HUES6 (cell line): ENCODE results near the gene LINGO4.

Experiments used
- H3K27ac ChIP-seq: 2 replicates; pipeline ENCODE4 v1.7.0; 2013; ENCODE audit warnings: low read depth, mild to moderate bottlenecking, low read length, inconsistent platforms
- H3K27me3 ChIP-seq: 2 replicates; pipeline ENCODE4 v1.6.1; 2013; ENCODE audit warnings: low read length; ENCODE audit not compliant: control insufficient read depth, insufficient read depth
- H3K36me3 ChIP-seq: 2 replicates; pipeline ENCODE4 v1.6.1; 2013; ENCODE audit warnings: low read length; ENCODE audit not compliant: control insufficient read depth, insufficient read depth
- H3K4me1 ChIP-seq: 2 replicates; pipeline ENCODE4 v1.6.1; 2013; ENCODE audit warnings: low read length; ENCODE audit not compliant: control insufficient read depth, insufficient read depth
- H3K4me3 ChIP-seq: 2 replicates; pipeline ENCODE4 v1.5.1; 2013; ENCODE audit warnings: low read depth, low read length
- H3K9ac ChIP-seq: one replicate; pipeline ENCODE4 v1.6.1; 2013; ENCODE audit warnings: mild to moderate bottlenecking, low read length
- H3K9me3 ChIP-seq: 2 replicates; pipeline ENCODE4 v1.6.1; 2013; ENCODE audit warnings: low read depth, low read length; ENCODE audit not compliant: control insufficient read depth, insufficient read depth

The LINGO4 gene

GRCh38 chr1:151843398-151843797 is 38.2 kb upstream of the LINGO4 start:
- Histone ChIP-seq H3K9me3 (no peaks in the 10 kb centered on the region), H3K27me3 (peaks cover 26% of the 10 kb centered on the region), H3K4me1 (peaks cover 29% of the 10 kb centered on the region), H3K9ac (no peak overlapping the region), H3K27ac (no peak overlapping the region), H3K36me3 (no peaks in the 10 kb centered on the region), H3K4me3 (no peak overlapping the region)

- H3K4me1 ChIP-seq = peaks cover 15% of the 10 kb centered on the region
- no peaks in the 10 kb centered on the region for H3K9me3 ChIP-seq
- H3K9ac ChIP-seq = no peak overlapping the region
- no peak overlapping the region for H3K4me3 ChIP-seq
- peaks cover 45% of the 10 kb centered on the region for H3K27me3 ChIP-seq
- no peaks in the 10 kb centered on the region for H3K36me3 ChIP-seq
- no peak overlapping the region for H3K27ac ChIP-seq
Measured at GRCh38 chr1:151841141-151841540, 35.9 kb upstream of the LINGO4 start.

- Histone ChIP-seq H3K9me3 (no peaks in the 10 kb centered on the region), H3K9ac (peak overlapping the region; percentile 83), H3K27me3 (peaks cover 45% of the 10 kb centered on the region), H3K36me3 (no peaks in the 10 kb centered on the region), H3K27ac (no peak overlapping the region), H3K4me3 (peak overlapping the region; percentile 69), H3K4me1 (peaks cover 11% of the 10 kb centered on the region; the same call in 1 of the 2 replicates)
Measured at GRCh38 chr1:151840421-151840820, 35.2 kb upstream of the LINGO4 start.

- H3K9ac ChIP-seq = peak within 1 kb of the TSS; percentile 83
- H3K27ac ChIP-seq = peak within 1 kb of the TSS; percentile 52; the same call in 1 of the 2 replicates
- H3K27me3 ChIP-seq = peaks cover 45% of the 10 kb centered on the region
- H3K4me1 ChIP-seq = peaks cover 11% of the 10 kb centered on the region; the same call in 1 of the 2 replicates
- H3K36me3 ChIP-seq = no peaks in the 10 kb centered on the region
- H3K4me3 ChIP-seq = peak within 1 kb of the TSS; percentile 69
- no peaks in the 10 kb centered on the region for H3K9me3 ChIP-seq
Measured at GRCh38 chr1:151839457-151840403, 34.5 kb upstream of the LINGO4 start, which contains the start of gene C2CD4D. TSS of gene C2CD4D (minus strand) at chr1:151839820. CDS start at chr1:151838989, 831 bp downstream.

GRCh38 chr1:151839082-151839412 is 33.8 kb upstream of the LINGO4 start:
- no peak overlapping the region for H3K9ac ChIP-seq

GRCh38 chr1:151838222-151839081 is 33.2 kb upstream of the LINGO4 start:
- no peaks in the 10 kb centered on the region for H3K9me3 ChIP-seq
- H3K4me3 ChIP-seq = peak overlapping the region; percentile 69
- H3K27me3 ChIP-seq = peaks cover 45% of the 10 kb centered on the region
- no peak overlapping the region for H3K27ac ChIP-seq
- peaks cover 11% of the 10 kb centered on the region; the same call in 1 of the 2 replicates for H3K4me1 ChIP-seq
- no peak overlapping the region for H3K9ac ChIP-seq
- H3K36me3 ChIP-seq = no peaks in the 10 kb centered on the region

More at GRCh38 chr1:151839082-151839412, 33.8 kb upstream of the LINGO4 start:
- Histone ChIP-seq H3K4me1 (peaks cover 11% of the 10 kb centered on the region; the same call in 1 of the 2 replicates), H3K9me3 (no peaks in the 10 kb centered on the region), H3K36me3 (no peaks in the 10 kb centered on the region), H3K4me3 (peak overlapping the region; percentile 69), H3K27me3 (peaks cover 45% of the 10 kb centered on the region), H3K27ac (no peak overlapping the region)

GRCh38 chr1:151837884-151838221 is 32.6 kb upstream of the LINGO4 start:
- Histone ChIP-seq H3K27me3 (peaks cover 45% of the 10 kb centered on the region), H3K4me3 (peak overlapping the region; percentile 69), H3K36me3 (no peaks in the 10 kb centered on the region), H3K9ac (no peak overlapping the region), H3K4me1 (peaks cover 11% of the 10 kb centered on the region; the same call in 1 of the 2 replicates), H3K27ac (no peak overlapping the region), H3K9me3 (no peaks in the 10 kb centered on the region)

- no peak overlapping the region for H3K4me3 ChIP-seq
- peaks cover 11% of the 10 kb centered on the region; the same call in 1 of the 2 replicates for H3K4me1 ChIP-seq
- no peak overlapping the region for H3K27ac ChIP-seq
- no peaks in the 10 kb centered on the region for H3K36me3 ChIP-seq
- no peak overlapping the region for H3K9ac ChIP-seq
- H3K27me3 ChIP-seq = peaks cover 45% of the 10 kb centered on the region
- H3K9me3 ChIP-seq = no peaks in the 10 kb centered on the region
Measured at GRCh38 chr1:151837197-151837596, 32.0 kb upstream of the LINGO4 start.

GRCh38 chr1:151835596-151835995 is 30.4 kb upstream of the LINGO4 start:
- Histone ChIP-seq H3K9me3 (no peaks in the 10 kb centered on the region), H3K36me3 (no peaks in the 10 kb centered on the region), H3K27ac (no peak overlapping the region), H3K4me3 (no peak overlapping the region), H3K4me1 (peaks cover 17% of the 10 kb centered on the region), H3K27me3 (peaks cover 39% of the 10 kb centered on the region), H3K9ac (no peak overlapping the region)

- H3K9ac ChIP-seq = no peak overlapping the region
- no peak overlapping the region for H3K4me3 ChIP-seq
- peaks cover 27% of the 10 kb centered on the region for H3K27me3 ChIP-seq
- H3K4me1 ChIP-seq = peaks cover 20% of the 10 kb centered on the region
- no peaks in the 10 kb centered on the region for H3K9me3 ChIP-seq
- H3K27ac ChIP-seq = no peak overlapping the region
- H3K36me3 ChIP-seq = no peaks in the 10 kb centered on the region
Measured at GRCh38 chr1:151834239-151834638, 29.0 kb upstream of the LINGO4 start.
